GM06990 (cell line): ENCODE data around the gene SLC4A3.

Experiments
- DNase-seq: peaks from one replicate; pipeline ENCODE4 v3.0.0-alpha.2; 2011; ENCODE audit not compliant: insufficient read length; ENCODE audit errors: extremely low read depth
- H3K27me3 ChIP-seq: replicated peaks from 2 replicates; pipeline ENCODE4 v1.6.0; 2011; ENCODE audit warnings: low read length; ENCODE audit not compliant: control insufficient read depth, insufficient read depth
- H3K36me3 ChIP-seq: 2 replicates; pipeline ENCODE4 v1.5.1; 2011; ENCODE audit warnings: low read length; ENCODE audit not compliant: control insufficient read depth, insufficient read depth
- H3K4me3 ChIP-seq: replicated peaks from 2 replicates; pipeline ENCODE4 v1.5.1; 2011; ENCODE audit warnings: low read depth, mild to moderate bottlenecking, control low read depth, low read length
- TF ChIP-seq, protein P1 (sequence below): IDR thresholded peaks from 2 replicates; pipeline ENCODE4 v1.5.1; 2011; ENCODE audit warnings: low read length, control low read depth, mild to moderate bottlenecking, inconsistent platforms; ENCODE audit not compliant: insufficient read depth, poor library complexity, severe bottlenecking

Gene SLC4A3

DNA sequence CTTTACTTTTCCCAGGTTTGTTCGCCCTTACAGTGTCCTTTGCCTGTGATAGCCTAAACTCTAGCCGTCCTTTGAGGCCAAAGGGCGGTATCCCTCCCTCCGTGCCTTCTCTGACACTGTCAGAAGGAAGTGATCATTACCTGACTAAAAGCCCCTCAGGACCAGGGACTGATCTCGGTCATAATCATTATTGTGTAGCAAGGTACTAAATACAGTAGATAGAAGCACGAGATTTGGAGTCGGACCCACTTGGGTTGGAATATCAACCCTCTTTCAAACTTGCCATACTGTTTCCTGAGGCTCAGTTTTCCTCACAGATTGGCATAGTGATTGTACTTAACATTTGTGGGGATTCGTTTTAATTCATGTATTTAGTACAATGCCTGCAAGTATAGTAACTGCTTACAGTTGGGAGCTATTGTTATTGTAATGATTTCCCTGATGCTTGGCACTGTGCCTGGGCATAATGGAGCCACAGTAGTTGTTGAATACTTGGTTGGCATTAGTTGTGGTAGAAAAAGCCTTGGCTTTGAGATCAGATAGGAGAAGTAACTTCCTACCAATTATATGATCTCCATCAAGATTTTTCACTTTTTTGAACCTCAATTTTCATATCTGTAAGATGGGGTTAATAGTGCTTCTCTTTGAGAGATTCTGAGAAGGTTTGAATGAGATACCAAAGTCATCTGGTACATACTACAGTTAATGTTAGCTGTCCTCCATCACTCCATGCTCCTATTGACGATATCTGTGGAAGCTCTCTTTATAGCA lies 28.9 kb upstream of the SLC4A3 start:
- no peaks in the 10 kb centered on the region for H3K27me3 ChIP-seq
- TF ChIP-seq, protein P1, sequence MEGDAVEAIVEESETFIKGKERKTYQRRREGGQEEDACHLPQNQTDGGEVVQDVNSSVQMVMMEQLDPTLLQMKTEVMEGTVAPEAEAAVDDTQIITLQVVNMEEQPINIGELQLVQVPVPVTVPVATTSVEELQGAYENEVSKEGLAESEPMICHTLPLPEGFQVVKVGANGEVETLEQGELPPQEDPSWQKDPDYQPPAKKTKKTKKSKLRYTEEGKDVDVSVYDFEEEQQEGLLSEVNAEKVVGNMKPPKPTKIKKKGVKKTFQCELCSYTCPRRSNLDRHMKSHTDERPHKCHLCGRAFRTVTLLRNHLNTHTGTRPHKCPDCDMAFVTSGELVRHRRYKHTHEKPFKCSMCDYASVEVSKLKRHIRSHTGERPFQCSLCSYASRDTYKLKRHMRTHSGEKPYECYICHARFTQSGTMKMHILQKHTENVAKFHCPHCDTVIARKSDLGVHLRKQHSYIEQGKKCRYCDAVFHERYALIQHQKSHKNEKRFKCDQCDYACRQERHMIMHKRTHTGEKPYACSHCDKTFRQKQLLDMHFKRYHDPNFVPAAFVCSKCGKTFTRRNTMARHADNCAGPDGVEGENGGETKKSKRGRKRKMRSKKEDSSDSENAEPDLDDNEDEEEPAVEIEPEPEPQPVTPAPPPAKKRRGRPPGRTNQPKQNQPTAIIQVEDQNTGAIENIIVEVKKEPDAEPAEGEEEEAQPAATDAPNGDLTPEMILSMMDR, result no peak
- H3K36me3 ChIP-seq, result peaks cover 8% of the 10 kb centered on the region
- peak overlapping the region; percentile 75 for H3K4me3 ChIP-seq
- no peak for DNase-seq

DNA sequence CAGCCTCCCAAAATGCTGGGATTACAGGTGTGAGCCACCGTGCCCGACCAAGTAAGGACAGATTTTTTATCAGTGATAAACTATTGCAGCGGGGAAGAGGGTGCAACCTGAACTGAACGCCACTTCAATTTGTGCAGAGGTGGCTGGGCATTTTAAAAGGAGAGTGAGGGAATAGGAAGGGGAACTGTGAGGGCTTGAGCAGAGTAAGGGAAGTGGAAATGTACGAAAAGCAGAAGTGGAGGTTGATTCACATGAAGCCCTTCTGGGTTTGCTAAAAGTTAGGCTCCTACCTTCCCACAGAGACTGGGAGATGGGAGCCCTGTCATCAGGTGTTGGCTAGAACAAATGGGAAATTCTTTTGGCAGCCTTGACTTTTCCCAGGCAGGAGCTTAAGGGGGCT lies 23.7 kb upstream of the SLC4A3 start:
- DNase-seq, result no peak
- TF ChIP-seq, protein P1, result no peak
- Histone ChIP-seq H3K4me3 (no peak overlapping the region), H3K36me3 (peaks cover 24% of the 10 kb centered on the region), H3K27me3 (no peaks in the 10 kb centered on the region)

DNA sequence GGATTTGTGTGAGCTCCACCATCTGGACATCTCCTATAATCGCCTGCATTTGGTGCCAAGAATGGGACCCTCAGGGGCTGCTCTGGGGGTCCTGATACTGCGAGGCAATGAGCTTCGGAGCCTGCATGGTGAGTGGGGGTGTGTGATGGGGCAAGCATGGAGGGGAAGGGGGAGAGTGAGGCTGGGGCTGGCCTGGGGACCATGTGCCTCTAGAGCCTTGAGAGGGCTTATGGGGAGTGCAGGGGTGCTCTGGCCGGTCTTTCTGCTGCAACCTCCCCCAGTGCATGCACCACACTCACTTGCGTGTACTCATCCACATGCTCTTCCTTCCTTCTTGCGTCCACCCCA lies 21.8 kb upstream of the SLC4A3 start:
- no peak overlapping the region for H3K4me3 ChIP-seq
- peaks cover 24% of the 10 kb centered on the region for H3K36me3 ChIP-seq
- TF ChIP-seq, protein P1, result no peak
- no peaks in the 10 kb centered on the region for H3K27me3 ChIP-seq
- no peak for DNase-seq

DNA sequence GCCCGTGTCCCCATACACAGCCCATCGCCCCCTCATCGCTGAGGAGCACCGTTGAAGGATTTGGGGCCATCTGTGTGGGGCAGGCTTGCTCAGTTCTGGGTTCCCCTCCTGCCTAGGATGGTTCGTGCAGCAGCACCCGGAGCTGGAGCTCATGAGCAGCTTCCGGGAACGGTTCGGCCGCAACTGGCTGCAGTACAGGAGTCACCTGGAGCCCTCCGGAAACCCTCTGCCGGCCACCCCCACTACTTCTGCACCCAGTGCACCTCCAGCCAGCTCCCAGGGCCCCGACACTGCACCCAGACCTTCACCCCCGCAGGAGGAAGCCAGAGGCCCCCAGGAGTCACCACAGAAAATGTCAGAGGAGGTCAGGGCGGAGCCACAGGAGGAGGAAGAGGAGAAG lies 19.5 kb upstream of the SLC4A3 start:
- Histone ChIP-seq H3K4me3 (no peak overlapping the region), H3K36me3 (peaks cover 16% of the 10 kb centered on the region), H3K27me3 (no peaks in the 10 kb centered on the region)
- TF ChIP-seq, protein P1, result no peak
- no peak for DNase-seq

DNA sequence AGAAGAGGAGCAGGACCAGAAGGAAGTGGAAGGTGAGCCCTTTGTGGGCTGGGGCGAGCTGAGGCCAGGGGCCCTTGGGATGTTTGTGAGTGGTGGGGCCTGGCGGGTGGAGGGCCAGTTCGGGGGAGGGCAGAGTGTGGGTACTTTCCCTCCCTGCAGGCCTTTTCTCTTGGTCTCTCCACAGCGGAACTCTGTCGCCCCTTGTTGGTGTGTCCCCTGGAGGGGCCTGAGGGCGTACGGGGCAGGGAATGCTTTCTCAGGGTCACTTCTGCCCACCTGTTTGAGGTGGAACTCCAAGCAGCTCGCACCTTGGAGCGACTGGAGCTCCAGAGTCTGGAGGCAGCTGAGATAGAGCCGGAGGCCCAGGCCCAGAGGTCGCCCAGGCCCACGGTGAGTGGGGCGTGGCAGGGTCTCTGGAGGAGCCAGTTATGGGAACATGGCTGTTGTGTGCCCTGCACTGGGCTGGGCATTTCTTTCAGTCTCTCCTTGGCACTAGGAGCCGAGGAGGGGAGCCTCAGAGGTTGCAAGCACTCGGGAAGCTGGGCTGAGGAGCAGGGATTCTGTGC lies 18.9 kb upstream of the SLC4A3 start:
- no peak overlapping the region for H3K4me3 ChIP-seq
- no peak for DNase-seq
- TF ChIP-seq, protein P1, result no peak
- peaks cover 16% of the 10 kb centered on the region for H3K36me3 ChIP-seq
- H3K27me3 ChIP-seq, result no peaks in the 10 kb centered on the region

DNA sequence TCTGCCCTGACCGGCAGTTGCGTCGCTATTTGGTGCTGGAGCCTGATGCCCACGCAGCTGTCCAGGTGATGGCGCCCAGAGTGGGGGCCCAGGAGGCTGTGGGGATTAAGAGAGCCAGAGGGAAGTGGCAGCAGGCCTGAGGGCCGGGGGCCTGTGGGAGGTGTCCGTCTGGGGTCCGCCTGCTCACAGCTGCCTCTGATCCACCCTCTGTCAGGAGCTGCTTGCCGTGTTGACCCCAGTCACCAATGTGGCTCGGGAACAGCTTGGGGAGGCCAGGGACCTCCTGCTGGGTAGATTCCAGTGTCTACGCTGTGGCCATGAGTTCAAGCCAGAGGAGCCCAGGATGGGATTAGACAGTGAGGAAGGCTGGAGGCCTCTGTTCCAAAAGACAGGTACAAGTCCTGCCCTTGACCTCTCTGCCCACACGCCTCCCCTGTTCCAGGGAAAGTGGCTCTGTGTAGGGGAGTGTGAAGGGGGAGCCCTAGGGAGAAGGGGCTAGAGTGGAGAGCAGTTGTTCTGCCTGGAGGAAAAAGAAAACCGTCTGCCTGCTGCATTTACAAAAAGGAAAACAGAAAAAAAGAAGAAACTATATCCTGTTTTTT lies 18.2 kb upstream of the SLC4A3 start:
- Histone ChIP-seq H3K4me3 (no peak overlapping the region), H3K27me3 (no peaks in the 10 kb centered on the region), H3K36me3 (peaks cover 23% of the 10 kb centered on the region)
- TF ChIP-seq, protein P1, result no peak
- no peak for DNase-seq
